CD1c-positive myeloid dendritic cell (primary cell): ENCODE results near the gene CHRM4.

ENCODE experiments used
- DNase-seq: peaks from one replicate; pipeline ENCODE4 v3.0.0-alpha.2; 2016; ENCODE audit errors: extremely low spot score

The CHRM4 gene

GRCh38 chr11:46367244-46367915, 24.2 kb downstream of the CHRM4 start:
- peak; percentile 73 for DNase-seq

GRCh38 chr11:46366661-46367161, 24.9 kb downstream of the CHRM4 start:
- DNase-seq, result no peak

DNA sequence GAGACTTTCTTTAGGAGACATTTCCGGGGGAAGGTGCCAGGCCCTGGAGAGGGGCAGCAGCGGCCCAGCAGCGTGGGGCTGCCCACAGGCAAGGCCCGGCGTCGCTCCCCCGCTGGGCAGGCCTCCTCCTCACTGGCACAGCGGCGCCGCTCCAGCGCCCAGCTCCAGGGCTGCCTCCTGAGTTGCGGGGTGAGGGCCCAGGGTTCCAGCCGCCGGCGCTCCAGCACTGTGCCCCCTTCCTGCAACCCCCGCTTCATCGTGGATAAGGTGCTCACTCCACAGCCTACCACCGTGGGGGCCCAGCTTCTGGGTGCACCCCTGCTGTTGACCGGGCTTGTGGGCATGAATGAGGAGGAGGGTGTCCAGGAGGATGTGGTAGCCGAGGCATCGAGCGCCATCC, 25.3 kb downstream of the CHRM4 start:
- DNase-seq, result no peak

DNA sequence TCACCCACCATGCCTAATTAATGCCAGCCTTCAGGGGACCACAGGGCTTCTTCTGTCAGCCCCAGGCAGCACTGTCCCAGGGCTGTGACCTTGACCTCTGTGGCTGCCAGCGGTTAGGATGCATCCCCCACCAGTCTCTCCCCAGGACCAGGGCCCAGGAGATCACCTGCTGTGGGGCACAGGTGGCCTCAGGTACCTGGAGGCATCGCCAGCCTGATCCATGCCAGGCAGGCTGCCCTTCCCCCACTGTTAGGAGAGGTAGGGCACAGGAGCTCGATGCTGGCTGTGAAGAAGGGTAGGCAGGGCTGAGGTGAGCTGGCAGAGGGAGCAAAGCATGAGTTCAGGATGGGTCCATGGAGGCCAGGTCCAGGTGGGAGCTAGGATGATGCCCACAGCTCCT, 26.8 kb downstream of the CHRM4 start:
- DNase-seq, result no peak

- DNase-seq, result no peak
Measured at GRCh38 chr11:46364056-46364455, 27.5 kb downstream of the CHRM4 start.

DNA sequence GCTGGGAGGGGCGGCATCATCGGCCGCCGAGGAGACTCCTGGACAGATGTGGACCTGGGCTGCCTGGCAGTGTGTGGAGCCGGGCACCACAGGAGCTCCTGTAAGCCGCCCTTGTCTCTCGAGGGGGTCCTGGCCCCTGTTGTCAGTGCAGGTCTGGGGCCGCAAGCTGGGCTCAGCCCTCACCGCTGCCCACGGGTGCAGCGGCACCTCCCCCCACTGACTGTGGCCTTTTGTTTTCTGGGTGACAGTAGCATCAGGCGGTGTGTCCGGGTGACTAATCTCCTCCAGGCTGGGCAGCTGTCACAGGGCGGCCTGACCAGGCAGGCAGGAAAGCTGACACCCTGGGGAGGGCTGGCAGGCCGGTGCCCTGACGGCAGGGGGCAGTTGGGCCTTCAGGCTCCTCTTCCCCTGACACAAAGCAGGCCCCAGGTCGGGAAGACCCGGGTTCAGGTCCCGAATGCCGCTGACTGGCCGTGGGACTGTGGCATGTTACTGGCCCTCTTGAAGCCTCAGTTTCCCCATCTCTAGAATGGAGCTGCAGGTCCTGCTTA, 28.0 kb downstream of the CHRM4 start:
- peak; percentile 72 for DNase-seq

GRCh38 chr11:46363031-46363407, 28.6 kb downstream of the CHRM4 start:
- DNase-seq, result peak; percentile 90

DNA sequence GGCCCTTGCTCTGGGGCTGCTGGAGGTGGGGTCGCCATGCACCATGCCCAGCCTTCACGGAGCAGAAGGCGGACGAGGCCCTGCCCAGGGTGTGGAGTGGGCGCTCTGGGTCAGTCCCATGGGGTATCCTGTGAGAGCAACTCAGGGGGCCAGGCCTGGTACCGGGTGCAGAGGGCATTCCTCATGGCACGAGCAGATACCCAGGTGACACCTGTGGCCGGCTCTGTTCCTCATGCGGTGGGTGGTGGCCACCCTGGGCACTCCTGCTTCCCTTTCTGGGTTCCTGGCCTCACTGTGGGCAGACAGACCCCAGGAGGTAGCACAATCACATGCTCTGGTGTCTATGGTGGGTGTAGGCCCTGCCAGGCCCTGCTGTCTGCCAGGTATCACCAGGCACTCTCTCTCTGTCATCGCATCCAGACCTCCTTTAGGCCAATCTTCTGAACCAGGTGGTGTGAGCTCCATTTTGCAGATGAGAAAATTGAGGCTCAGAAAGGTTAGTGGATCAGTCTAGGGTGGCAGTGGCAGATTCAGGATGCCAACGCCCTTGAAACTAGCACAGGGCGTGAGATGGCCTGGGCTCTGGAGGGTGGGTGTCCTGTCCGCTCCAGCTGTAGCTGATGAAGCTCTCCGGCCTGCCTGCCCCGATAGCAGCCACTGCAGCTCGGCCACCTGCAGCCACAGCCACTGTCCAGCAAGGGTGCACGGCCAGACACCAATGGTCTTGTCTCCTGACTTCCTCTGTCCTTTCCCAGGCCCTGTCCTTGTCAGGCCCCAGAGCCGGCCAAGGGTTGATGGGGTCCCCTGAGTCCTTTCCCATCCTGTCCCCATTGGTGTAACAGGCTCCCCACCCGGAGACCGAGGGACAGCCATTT, 29.2 kb downstream of the CHRM4 start:
- peak; percentile 25 for DNase-seq

- DNase-seq, result peak; percentile 92
Measured at GRCh38 chr11:46361283-46362155, 30.1 kb downstream of the CHRM4 start.

DNA sequence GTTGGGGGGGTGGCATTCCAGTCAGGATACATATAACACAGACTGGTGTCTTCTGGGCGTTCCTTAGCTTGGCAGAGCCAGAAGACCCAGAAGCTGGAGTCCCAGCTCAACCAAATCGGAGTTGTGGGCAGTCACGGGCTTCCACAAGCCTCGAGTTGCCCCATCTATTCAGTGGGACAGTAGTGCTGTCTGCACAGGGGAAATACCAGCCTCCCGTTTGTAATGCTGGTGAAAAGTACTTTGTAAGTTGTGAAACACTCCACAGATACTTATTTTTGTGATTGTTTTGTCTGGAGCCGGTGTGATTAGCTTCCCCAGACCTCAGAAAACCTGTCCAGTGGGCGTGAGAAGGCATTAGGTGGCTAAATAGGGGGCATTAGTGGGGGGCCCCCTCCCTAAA, 30.7 kb downstream of the CHRM4 start:
- peak; percentile 70 for DNase-seq

GRCh38 chr11:46359953-46360352, 31.6 kb downstream of the CHRM4 start:
- no peak for DNase-seq

GRCh38 chr11:46357483-46357936, 34.1 kb downstream of the CHRM4 start:
- peak; percentile 16 for DNase-seq

DNA sequence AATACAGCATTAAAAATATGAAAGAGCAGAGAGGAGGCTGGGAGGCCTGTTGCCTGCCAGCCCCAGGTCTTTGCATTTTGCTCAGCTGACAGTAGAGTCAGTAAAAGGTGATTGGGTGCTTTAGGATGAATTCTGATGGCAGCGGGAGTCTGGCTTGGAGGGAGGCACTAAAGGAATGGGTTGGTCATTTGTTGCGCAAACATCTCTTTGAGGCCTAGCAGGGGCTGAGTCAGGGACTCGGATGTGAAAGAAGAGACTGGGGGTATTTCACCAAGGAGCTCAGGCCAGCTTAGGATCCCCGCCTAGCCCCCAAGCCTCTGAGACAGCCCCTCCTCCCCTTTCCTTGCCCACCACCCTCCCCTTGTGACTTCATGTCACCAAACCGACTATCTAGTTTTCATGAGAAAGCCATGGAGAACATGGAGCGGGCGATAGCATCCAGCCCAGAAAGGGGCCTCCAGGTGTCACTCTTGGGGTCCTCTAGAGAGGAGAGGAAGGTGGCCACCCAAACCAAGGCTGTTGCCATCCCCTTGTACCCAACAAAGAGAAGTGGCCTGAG, 34.6 kb downstream of the CHRM4 start:
- peak; percentile 24 for DNase-seq

- DNase-seq, result no peak
Measured at GRCh38 chr11:46353698-46354097, 37.9 kb downstream of the CHRM4 start.

DNA sequence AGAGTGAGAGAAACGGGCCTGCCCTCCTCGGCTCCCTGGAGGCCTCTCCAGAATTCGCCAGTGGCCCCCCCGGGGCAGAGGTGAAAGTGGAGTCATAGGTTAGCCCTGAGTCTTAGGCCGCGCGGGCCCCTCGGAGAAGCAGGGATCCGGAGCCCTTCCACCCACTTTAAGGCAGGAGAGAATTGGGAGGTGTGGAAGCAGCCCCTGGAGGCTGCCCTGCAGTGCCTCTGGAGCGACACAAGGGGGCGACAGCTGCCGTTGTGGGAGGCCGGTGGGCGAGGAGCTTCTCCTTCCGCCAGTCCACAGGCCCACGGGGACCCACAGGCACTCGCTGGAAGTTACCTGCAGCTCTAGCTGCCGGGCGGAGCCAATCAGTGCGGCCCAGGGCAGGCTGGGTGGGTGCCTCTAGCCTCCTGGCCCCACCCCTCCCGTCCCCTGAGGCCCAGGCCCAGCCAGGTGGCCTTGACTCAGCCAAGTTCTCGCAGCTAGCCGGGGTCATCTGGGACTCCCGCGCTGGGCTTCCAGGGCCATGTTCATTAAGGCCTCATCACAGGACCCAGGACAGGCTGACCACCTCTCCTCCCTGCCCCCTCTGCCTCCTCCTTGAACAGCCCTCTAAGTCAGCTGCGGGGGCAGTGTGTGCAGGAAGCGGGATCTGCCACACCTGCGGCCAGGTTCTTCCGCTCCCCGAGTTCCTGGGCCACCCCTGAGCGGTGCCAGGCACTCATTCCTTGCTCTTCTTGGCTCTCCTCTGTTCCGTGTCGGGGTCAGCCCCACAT, 39.3 kb downstream of the CHRM4 start:
- DNase-seq, result peak; percentile 78

DNA sequence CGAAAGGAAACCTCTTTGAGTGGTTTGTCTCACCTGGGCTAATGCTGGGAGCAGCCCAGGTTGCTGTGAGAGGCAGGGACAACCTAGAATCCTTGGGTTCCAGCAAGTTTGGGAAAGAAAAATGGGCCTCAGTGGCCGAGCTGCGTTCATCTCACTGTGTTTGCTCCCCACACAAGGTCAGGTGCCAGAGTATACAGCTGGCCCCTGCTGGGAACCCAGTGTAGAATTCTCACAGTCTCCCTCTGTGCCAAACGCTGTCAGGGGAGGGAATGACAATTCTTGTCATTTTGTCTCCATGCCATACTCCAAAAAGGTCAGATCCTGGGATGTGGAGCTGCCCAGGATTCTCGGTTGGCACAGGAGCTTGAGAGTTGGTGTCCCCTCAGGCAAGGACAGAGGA, 40.0 kb downstream of the CHRM4 start:
- DNase-seq, result no peak

DNA sequence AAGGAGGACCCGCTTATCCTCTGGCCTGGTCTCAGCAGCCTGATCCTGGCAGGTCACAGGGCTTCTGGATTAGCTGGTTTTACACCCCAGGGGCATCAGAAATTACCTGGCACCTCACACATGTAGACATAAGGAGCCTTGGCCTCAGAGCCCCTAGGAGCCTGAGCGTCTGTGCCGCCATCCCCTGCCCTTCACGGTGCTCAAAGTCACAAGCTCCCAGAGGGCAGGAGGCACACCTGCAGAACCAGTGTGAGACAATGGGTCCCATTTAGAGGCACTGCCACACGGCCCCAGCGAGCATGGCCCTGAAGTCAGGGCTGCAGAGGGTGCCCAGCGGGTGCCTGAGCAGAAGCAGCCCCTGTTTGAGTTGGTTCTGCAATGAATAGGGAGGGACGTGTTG, 40.4 kb downstream of the CHRM4 start:
- no peak for DNase-seq

- no peak for DNase-seq
Measured at GRCh38 chr11:46350695-46351094, 40.9 kb downstream of the CHRM4 start.

- no peak for DNase-seq
Measured at GRCh38 chr11:46348566-46349401, 42.8 kb downstream of the CHRM4 start.
